DMS79 treated with DMSO at 0.1 percent for 48 hours (cell line): ENCODE measurements around the gene COPS8.

ENCODE experiments used
- DNase-seq: peaks from one replicate; lab custom pipeline; 2025; lab: John Stamatoyannopoulos, UW

Gene COPS8

DNA sequence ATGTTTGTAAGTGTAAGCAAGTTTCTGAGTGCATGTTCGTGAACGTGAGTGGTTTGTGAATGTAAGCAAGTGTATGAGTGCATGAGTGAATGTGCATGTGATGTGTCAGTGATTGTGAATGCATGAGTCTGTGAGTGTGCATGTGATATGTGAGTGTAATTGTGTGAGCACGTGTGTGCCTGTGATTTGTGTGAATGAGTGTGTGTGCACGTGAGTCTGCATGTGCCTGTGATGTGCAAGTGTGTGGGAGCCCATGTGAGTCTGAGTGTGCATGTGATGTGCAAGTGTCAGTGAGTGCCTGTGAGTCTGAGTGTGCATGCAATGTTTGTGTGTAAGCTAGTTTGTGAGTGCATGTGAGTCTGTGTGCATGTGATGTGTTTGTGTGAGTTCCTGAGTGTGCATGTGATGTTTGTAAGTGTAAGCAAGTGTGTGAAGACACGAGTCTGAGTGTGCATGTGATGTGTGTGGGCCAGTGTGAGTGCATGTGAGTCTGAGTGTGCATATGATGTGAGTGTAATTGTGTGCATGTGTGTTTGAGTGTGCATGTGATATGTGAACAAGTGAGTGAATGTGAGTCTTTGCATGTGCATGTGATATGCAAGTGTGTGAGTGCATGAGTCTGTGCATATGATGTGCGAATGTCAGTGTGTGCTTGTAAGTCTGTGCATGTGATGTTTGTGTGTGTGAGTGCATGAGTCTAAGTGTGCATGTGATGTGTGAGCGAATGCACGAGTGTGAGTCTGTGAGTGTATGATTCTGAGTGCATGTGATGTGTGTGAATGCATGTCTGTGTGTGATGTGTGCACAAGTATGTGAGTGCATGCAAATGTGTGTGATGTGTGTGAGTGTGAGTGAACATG lies 45.1 kb downstream of the COPS8 start:
- no peak for DNase-seq

DNA sequence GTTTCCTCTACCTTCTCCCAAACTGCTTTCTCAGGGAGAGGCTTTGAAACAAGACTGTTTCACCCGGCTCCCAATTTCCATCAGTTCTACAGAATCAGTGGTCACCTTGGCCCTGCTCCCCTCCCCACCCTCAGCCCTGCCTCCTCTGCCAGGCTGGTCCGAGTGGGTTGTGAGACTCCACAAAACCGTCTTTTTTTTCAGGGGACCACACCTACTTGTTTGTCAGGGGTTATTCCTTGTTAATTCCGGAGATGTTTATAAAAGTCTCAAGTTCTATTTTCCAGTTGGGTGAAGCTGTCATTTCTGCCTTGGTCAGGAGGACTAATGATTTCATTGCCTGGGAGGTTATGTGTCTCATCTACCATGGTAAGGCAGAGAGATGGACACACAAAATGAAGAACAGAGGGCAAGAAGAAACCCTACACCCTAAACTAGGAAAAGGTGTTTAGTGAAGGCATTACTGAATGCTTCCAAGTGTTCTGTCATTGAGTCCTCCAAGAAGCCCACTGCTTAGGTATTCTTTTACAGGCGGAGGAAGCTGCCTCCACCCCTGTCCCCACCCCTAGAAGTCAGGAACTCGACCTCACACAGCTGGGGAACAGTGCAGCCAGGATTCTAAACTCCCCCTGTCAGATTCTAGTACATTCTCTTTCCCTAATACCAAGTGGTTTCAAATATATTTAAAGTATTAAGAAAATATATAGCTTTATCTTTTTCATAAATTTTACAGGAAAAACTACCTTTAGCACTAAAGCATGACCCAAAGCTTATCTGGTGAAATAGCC lies 46.3 kb downstream of the COPS8 start:
- DNase-seq: no peak

DNA sequence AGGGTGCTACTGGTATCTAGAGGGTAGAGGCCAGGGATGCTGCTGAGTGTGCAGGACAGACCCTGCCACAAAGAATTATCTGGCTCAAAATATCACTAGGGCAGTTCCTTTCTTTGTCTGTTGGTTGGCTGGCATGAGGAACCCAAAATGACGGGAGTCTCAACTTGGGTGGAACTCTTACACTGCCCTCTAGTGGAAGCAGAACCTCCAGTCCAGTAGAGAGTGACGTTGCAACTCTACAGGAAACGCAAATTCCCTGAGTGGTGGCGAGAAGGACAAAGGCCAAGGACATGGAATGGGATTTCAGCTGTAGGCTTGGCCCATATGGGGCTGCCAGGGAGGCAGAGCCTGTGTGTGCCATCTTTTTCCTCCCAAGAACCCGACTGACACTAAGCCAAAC lies 47.1 kb downstream of the COPS8 start:
- DNase-seq: no peak

DNA sequence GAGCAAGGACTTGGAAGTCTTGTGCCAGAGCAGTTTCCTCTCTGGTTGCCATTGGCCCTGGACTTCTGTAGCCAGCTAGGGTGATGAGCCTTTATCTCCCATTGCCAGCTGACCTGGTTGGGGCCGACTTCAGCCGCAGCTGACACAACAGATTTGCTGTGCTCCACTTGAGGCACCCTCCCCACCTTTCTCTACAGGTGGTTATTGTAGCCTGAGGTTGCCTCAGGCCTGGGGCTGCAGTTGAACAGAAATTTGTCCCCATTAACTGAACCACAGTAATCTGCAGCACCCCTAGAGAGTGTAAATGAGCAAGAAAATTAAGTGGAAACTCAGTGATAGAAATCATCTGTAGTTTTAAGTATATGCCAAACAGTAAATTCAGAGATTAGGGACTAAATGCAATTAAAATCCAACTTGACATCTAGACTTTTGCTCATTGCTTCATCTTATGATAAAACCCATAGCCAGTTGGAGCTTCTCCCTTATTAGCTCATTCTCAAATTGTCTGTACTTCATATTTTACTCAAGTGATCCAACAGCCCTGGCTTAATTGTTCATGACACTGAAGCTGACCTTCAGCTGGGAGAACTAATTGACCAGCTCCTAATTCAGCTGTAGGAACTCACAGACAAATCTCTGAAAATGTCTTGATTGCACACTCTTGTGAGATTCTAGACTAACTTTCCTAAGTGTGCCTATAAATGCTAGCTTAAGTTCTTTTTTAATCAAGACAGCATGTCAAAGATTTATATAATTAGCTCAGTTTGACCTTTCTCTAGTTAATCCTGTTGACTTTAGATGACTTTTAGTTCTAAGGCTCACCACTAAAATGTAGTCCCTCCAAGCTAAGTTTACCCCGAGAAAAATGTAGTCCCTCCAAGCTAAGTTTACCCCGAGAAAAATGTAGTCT lies 48.9 kb downstream of the COPS8 start:
- no peak for DNase-seq

DNA sequence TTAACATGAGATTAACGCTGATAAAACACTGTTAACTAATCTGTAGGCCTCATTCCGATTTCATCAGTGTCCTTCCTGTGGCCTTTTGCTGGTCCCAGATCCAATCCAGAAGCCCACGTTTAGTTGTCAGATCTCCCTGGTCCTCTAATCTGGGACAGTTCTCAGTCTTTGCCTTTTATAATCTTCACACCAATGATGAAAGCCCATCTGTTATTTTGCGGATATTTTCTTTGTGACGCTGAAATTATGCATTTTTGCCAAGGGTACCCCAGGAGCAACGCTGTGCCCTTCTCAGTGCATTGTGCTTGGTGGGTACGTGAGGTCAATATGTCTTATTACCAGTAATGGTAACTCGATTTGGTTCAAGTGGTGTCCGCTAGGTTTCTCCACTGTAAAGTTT lies 51.1 kb downstream of the COPS8 start:
- no peak for DNase-seq

DNA sequence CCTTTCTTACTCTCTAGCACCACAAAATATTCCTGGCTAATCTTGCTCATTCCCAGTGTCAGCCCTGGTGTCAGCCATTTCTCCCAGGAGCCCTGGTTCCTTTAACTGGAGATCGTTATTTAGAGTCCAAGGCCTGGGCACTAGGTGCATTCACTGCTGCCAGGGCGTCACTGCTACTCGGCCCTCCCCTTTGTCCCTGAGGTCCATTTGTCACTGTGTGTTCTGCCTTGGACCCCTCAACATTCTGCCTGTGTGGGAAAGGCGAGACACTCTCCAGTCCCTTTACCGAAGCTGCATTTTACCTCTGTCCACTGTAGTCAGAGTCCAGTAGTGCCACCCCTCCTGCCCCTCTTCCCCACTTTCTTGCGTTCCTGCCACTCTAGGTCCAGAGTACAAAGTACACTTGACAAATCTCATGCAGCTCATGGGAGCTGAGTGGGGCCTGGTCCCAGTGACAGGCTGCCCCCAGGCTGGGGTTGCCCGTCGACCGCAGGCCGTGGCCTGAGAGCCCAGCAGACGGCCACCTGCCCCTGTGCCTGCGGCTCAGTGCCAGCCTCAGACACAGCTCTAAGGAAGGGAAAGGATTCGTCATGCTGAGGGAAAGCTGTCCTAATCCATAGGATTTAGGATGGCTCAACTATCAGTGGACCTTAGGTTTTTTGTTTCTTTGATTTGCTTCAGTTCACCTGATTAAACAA lies 52.1 kb downstream of the COPS8 start:
- no peak for DNase-seq

DNA sequence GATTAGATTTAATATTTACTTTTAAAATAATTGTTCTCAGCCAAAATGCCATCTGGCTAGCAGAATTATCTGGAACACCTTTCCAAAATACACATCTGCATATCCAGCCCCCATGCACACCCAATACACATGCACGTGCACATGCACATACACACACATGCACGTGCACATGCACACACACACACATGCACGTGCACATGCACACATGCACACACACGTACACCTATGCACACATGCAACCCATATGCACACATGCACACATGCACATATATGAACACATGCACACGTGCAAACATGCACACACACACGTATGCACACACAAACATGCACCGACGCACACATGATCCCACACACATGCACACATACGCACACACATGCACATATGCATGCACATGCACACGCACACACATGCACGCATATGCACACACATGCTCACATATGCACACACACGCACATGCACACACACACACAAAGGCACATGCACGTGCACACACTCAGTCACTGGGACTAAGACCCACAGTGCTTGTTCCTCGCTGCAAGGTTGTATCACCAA lies 53.5 kb downstream of the COPS8 start:
- DNase-seq: no peak

DNA sequence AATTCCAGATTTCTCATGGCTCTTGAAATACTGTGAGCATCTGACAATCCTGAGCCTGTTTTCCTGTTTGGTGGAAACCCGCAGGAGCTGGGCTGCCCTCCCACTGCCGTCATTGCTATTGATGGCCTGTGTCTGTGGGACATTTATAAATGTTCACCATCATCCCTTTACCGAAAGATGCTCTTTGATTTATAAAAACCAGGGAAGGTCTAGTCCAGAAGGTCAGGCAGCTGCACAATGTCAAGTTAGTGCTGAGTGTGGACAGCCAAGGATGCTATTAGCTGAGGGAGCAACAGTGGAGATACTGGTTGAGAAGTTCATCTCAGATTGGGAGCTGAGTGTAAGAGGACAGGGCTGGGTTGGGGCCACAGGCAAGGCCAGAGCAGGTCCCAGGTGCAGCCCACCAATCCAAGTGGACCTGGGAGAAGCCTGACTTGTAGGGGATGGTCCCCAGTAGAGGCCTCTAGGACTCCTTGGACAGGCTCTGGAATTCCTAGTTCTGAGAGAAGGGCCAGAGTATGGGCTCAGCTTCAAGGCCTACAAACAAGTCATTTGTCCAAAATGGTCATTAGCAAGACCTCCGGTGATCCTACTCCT lies 55.1 kb downstream of the COPS8 start:
- no peak for DNase-seq

DNA sequence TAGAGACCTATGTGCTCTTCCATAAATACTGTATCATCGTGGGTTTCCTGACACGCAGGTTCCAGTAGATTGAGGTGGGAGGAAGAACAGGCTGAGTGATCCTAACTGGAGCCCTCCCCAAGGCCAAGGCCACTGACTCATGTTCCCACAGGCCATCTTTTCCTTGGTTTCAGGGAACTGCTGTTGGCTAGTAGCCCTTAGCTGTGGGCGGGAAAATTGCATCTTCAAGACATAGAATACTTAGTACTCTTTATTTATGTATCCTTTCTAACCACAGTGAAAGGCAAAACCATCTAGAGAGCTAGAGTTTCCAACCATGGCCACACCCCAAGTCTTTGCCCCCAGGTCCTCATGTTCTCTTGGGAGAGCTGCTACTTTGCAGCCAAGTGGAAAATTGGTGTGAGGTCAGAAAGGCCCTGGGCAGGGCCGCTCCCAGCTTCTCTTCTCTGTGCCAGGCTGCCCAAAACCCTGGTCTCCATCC lies 55.9 kb downstream of the COPS8 start:
- DNase-seq: no peak

DNA sequence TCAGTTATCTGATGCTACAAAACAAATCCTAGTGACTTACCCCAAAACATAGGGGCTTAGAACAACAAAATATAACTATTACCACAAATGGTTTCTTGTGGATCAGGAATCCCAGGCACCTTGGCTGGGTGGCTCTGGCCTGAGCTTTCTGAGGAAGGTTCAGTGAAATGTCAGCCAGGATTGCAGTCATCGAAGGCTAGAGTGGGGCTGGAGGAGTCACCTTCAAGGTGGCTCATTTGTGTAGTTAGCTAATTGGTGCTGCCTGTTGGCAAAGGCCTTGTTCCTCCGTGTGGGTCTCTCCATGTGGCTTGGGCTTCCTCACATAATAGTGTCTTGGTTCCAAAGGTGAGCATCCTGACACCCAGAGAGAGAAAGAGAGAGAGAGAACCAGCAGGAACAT lies 57.4 kb downstream of the COPS8 start:
- DNase-seq: no peak

DNA sequence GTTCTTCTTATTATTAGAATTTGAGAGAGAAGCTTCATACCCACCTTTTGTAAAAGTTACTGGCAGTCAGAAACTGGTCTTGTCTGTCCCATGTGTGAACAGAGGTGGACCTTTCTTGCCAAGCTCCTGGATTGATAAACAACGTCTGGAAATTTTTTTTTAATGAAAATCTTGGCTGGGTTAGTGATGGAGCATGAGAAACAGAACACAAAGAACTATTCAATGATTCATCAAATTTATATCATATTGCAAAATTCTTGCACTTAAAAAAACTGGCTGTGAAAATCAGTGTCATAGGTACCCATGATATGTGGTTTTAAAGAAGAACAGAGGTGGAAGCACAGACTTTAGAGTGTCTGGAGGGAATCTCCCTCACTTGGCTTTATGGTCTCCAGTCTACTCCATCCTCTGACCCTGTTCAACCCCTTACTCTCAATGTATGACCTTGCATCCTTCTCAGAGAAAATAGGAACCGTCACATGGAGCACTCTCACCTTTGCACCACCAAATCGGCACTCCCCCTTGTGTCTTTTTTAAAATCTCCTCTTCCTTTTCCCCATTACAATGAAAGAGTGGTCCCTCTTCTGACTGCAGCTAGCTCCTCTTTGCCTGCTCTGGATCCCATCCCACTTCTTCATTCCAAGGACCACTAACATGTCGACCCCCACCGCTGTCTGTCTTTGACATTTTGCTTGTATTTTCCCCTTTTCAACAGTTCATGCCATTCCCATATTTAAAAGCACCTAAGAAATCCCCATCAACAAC lies 58.2 kb downstream of the COPS8 start:
- DNase-seq: no peak

DNA sequence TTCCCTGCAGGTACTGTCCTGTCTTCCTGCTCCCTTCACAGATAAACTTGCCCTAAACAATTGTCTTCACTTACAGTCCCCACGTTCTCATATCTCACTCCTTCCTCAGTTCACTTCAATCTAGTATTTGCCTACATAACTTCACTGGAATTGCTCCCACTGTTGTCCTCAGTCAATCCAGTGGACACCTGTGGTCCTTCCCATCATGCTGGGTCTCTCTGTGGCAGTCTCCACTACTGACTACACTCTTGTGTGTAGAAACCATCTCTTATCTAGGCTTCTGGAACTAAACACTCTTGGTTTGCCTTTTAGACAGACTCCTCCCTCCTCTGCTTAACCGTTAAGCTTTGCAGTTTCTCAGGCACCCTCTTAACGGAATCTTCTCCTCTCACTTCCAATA lies 58.8 kb downstream of the COPS8 start:
- no peak for DNase-seq

DNA sequence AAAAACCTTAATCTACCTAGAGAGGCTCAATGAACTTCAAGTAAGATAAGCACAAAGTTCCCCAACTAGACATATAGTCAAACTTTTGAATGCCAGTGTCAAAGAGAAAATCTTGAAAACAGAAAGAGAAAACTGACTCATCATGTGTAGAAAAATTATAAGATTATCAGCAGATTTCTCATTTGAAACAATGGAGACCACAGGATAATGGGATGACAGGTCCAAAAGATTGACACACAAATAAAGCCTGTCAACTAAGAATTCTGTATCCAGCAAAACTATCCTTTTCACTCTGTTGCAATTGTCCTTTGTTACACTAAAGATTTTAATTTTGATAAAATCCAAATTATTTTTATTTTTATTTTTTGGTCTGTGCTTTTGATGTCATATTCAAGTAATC lies 61.6 kb downstream of the COPS8 start:
- no peak for DNase-seq

DNA sequence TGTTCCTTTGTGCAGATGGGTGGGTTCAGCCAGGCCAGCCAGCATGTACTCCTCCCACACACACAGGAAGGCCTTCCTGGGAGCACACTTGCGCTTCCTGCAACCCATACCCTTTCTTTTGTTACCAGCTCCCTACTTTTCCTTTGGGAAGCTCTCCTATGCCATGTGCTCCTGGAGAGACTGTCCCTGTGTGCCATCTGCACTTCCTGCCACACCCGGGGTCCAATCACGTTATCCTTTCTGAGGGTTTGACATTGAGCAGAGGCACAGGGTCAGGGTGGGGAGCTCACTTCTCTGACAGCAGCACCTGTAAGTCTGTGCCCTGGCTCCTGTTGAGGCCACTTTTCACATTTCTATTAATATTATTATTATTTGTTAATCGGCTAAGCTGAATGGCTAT lies 62.9 kb downstream of the COPS8 start:
- no peak for DNase-seq

DNA sequence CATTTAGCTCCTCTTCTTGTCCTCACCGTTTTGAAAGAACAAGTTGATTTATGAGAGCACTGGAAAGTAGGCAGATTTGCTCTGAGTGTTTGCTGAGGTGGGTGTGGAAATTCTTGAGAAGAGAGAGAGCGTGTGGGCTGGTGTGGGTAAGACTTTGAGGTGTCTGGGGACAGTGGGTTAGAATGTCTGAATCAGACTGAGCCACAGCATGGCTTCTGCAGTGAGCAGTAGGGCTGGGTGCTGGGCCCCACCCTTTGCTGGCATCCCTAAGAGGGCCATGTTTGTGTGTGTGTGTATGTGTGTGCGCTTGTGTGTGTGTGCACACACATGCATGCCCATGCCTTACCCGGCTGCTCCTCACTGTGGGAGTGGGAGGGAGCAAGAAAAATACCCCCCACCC lies 63.7 kb downstream of the COPS8 start:
- DNase-seq: no peak
